Transverse colon (tissue), 4 donors: ENCODE results near the gene CDHR2.

Source experiments
- CTCF ChIP-seq, 5 experiments: fragments of 200-600 bp in 3 of 5; fragments of 450-650 bp in 2 of 5; sonication (generic) in 3 of 5; IDR thresholded peaks; 1 replicate in 2 of 5; 2 replicates in 3 of 5; pipeline ENCODE4 v1.5.1; 2016 to 2017; ENCODE audit warnings: antibody characterized with exemption in 5 of 5, inconsistent platforms in 3 of 5, mild to moderate bottlenecking in 2 of 5, moderate library complexity in 1 of 5
- EP300 ChIP-seq: sonication (generic); formaldehyde crosslinking; IDR thresholded peaks from one replicate; pipeline ENCODE4 v1.6.1; 2017; ENCODE audit warnings: antibody characterized with exemption, low read depth
- POLR2A ChIP-seq: fragments of 450-650 bp; IDR thresholded peaks from one replicate; pipeline ENCODE4 v1.6.1; 2016; ENCODE audit warnings: antibody characterized with exemption, mild to moderate bottlenecking, moderate library complexity
- POLR2AphosphoS5 ChIP-seq, 3 donors: sonication (generic); formaldehyde crosslinking; IDR thresholded peaks; one replicate each; pipeline ENCODE4 v1.6.1; 2016; ENCODE audit warnings: antibody characterized with exemption in 3 of 3

DNA sequence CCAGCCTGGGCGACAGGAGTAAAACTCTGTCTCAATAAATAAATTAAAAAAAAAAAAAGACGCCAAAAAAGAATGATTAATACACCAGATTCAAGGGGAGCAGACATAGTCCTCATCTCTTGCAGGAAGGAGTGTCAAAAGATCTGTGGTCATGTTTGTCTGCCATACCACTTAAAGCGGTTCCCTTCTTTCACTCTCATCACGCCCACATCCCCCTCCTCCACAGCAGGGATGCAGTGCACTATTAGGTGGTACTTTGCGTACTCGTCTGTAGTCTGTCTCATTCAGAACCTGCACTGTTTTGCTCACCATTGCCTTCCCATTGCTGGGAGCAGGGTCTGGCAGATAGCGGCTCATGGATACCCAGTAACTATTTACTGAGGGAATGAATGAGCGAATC is 11.2 kb downstream of the CDHR2 start:
- TF ChIP-seq POLR2A, result no peak
- TF ChIP-seq POLR2AphosphoS5 (IDR thresholded peaks at IDR 0.05), result no peak
- no peak for TF ChIP-seq CTCF (IDR thresholded peaks at IDR 0.05)
- no peak for TF ChIP-seq EP300
